ENCODE results near the gene ZNF708.
"Not testable (repeated sequence)": the region's sequence is repeated elsewhere in the genome, so short reads cannot be mapped to it uniquely, and the experiment has no call there.

The ZNF708 gene

GRCh38 chr19:21259421-21260124 is 69.6 kb downstream of the ZNF708 start:
- not testable (repeated sequence) for DNase-seq

- DNase-seq = no peak
These were observed 72.5 kb downstream of the ZNF708 start for GRCh38 chr19:21256722-21257121.

Data from NCI-H748 treated with DMSO at 0.1 percent for 48 hours (cell line).